ENCODE measurements around the gene MAP4K4.

MAP4K4 gene

GRCh38 chr2:101818531-101819451 is 121.3 kb downstream of the MAP4K4 start:
- no peak for DNase-seq

- DNase-seq: peak; percentile 34
Observed at GRCh38 chr2:101820519-101820918, 123.0 kb downstream of the MAP4K4 start.

- DNase-seq: no peak
Observed at GRCh38 chr2:101821059-101821805, 123.7 kb downstream of the MAP4K4 start.

GRCh38 chr2:101821828-101822458 is 124.4 kb downstream of the MAP4K4 start:
- no peak for DNase-seq

DNA sequence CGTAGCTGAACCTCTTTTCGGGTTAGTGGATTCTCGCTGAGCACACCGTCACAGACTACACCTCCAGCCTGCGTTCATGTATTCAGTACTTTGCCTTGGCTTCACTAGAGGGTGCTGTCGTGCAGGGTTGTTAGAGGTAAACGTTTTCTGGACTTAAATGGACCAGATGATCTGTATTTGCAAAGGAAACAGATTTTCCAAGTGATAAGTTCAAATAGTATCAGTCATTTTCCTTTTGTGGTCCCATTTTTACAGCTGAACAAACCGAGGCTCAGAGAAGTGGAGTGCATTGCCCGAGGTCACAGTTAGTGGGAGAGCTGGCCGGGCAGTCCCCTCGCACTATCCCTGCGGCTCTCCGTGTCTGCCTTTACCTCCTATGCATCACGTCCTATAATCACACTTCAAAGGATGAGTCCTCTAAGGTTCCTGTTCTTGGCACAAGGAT is 125.9 kb downstream of the MAP4K4 start:
- peak; percentile 82 for DNase-seq

- DNase-seq: no peak
Observed at GRCh38 chr2:101823859-101824258, 126.4 kb downstream of the MAP4K4 start.

DNA sequence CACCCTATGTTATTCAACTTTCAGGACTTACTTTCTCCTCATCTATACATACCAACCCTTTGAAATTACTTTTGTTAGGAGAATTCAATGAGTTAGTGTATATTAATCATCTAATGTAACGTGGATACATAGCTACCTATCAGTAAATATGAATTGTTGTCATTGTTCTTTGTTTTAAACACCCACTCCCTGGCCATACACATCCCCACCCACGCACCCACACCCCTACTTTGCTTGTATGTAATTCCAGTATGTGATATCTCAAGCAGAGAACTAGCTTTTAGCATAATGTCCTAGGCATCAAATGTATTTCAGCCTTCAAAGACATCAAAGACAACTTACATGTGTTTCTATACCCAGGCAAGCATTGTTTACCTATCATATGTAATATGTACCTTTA is 129.2 kb downstream of the MAP4K4 start:
- DNase-seq: no peak

- no peak for DNase-seq
Observed at GRCh38 chr2:101827246-101827645, 129.7 kb downstream of the MAP4K4 start.

- DNase-seq: no peak
Observed at GRCh38 chr2:101828257-101828656, 130.8 kb downstream of the MAP4K4 start.

DNA sequence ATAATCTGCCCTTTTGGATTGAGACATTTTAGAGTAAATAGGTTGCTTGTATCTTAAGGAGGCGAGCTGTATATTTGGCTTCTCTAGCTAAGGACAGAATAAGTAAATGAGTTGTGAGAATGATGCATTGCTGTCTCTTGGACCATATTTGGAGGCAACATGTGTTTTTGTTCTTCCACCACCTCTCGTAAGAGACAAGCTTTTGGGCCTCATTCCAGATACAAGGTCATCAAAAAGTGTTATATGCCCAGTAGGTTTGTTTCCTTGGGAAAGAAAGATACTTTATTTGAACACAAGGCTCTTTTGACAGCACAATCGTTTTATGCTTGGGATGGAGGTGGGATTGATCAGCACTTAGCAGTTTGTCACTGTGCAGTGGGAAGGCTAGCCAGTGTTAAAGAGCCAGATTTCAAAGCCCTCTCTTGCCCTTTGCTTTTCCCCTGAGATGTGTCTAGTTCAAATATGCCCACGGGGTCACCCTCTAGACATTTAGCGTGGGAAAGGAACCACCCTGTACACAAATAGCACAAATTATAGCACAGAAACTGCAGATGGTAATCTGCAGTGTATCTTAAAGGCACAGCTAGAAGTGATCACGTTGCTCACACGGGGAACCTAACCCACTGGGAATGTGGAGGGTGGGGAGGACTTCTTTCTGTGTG is 131.3 kb downstream of the MAP4K4 start:
- no peak for DNase-seq

- DNase-seq: no peak
Observed at GRCh38 chr2:101829429-101829828, 131.9 kb downstream of the MAP4K4 start.

- no peak for DNase-seq
Observed at GRCh38 chr2:101830146-101830545, 132.6 kb downstream of the MAP4K4 start.

DNA sequence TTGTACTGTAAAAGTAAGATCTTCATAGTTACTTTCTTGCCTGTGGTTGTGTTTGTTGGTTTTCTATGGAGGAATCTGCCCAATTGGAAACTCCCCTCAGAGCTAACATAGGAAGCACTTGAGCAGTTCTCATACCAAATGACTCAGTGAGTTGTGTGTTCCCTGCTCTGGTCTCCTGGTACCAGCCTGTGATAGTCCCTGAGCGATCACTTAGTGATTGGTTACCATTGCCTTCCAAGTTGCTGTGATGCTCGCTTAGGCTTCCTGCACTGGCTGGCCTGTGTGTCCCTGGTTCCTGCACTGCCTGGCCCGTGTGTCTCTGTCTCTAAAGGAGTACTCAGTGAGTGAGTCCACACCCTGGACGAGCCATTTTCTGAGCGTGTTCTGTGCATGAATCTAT is 133.0 kb downstream of the MAP4K4 start:
- peak; percentile 30 for DNase-seq

GRCh38 chr2:101831351-101831865 is 133.9 kb downstream of the MAP4K4 start:
- DNase-seq: peak; percentile 70

GRCh38 chr2:101832114-101832513 is 134.6 kb downstream of the MAP4K4 start:
- no peak for DNase-seq

GRCh38 chr2:101833890-101834523 is 136.5 kb downstream of the MAP4K4 start:
- no peak for DNase-seq

DNA sequence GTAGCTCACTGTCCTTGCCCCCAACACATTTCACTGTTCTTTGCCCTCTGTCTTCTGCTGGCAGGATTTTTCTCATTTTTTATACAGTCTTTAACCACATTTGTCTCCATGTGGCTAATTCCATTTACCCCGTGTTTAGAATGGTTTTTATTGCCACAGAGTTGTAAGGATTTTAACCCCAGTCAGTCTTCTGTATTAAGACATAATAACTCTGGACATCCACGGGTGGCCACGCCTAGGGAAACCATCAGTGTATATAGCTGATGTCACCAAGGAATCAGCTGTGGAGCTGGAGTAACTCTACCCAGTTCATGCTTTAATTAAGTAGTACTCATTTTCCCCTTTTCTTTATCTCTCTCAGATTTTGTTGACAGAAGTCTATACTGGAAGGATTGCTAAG is 139.8 kb downstream of the MAP4K4 start:
- DNase-seq: no peak

GRCh38 chr2:101841679-101842327 is 144.3 kb downstream of the MAP4K4 start:
- no peak for DNase-seq

- DNase-seq: no peak
Observed at GRCh38 chr2:101842471-101842870, 145.0 kb downstream of the MAP4K4 start.

DNA sequence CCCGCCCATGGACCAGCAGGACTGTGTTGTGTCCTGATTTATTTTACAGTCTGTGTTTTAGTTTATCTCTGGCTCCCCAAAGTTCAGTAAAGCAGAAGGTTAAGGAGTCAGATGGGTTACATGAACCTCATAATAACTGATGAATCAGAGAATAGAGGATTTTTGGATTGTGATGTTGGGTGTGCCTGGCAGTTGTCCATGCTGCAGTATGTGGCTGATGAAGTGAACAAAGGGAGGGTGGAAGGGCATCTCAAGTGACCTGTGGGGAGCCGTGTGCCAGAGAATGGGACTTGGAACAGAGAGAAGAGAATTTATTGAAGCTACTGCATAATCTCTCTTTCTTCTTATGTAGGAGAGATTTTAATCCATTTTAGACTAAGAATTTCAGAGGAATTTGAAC is 145.5 kb downstream of the MAP4K4 start:
- no peak for DNase-seq

GRCh38 chr2:101843471-101843870 is 146.0 kb downstream of the MAP4K4 start:
- DNase-seq: no peak
